SK-N-SH treated with all-trans-retinoic acid at 6 μM for 48 hours (cell line): ENCODE data around the gene PLXNA4.
A peak's percentile ranks its signal among the peaks of the same experiment; 100 is the strongest.

Source experiments
- ATAC-seq: fragments of 200-7000 bp; cut with Tn5 transposase; 3 replicates; pipeline ENCODE4 v1.9.1; 2020; ENCODE audit warnings: mild to moderate bottlenecking, moderate library complexity
- ARNTL ChIP-seq: fragments of 450-650 bp; formaldehyde crosslinking; IDR thresholded peaks from 2 replicates; pipeline ENCODE4 v1.5.0; 2020; ENCODE audit warnings: low read depth, mild to moderate bottlenecking, moderate library complexity, borderline replicate concordance
- BACH2 ChIP-seq: fragments of 250-450 bp; sonication (Bioruptor Pico); IDR thresholded peaks from 2 replicates; pipeline ENCODE4 v1.9.0; 2021; ENCODE audit warnings: mild to moderate bottlenecking, borderline replicate concordance
- CREB5 ChIP-seq: fragments of 250-450 bp; sonication (Bioruptor Pico); IDR thresholded peaks from 2 replicates; pipeline ENCODE4 v1.5.1; 2020; ENCODE audit warnings: low read depth, mild to moderate bottlenecking, moderate library complexity
- CSDC2 ChIP-seq: fragments of 250-450 bp; sonication (Bioruptor Pico); IDR thresholded peaks from 2 replicates; pipeline ENCODE4 v1.5.0; 2020; ENCODE audit warnings: mild to moderate bottlenecking, moderate library complexity
- ESRRG ChIP-seq: fragments of 250-450 bp; sonication (Bioruptor Pico); IDR thresholded peaks from 2 replicates; pipeline ENCODE4 v1.6.1; 2021; ENCODE audit warnings: mild to moderate bottlenecking
- GLIS3 ChIP-seq: fragments of 250-450 bp; sonication (Bioruptor Pico); IDR thresholded peaks from 2 replicates; pipeline ENCODE4 v1.5.0; 2020; ENCODE audit warnings: mild to moderate bottlenecking, moderate library complexity
- ISL1 ChIP-seq: fragments of 250-450 bp; sonication (Bioruptor Pico); IDR thresholded peaks from 2 replicates; pipeline ENCODE4 v2.1.2; 2022; ENCODE audit warnings: mild to moderate bottlenecking, moderate library complexity
- OSR1 ChIP-seq: fragments of 250-450 bp; sonication (Bioruptor Pico); IDR thresholded peaks from 2 replicates; pipeline ENCODE4 v1.8.0; 2022; ENCODE audit warnings: moderate library complexity, mild to moderate bottlenecking, inconsistent platforms
- PPARA ChIP-seq: fragments of 250-450 bp; sonication (Bioruptor Pico); IDR thresholded peaks from 2 replicates; pipeline ENCODE4 v1.5.0; 2020; ENCODE audit warnings: mild to moderate bottlenecking, borderline replicate concordance
- RARB ChIP-seq: fragments of 250-450 bp; sonication (Bioruptor Pico); IDR thresholded peaks from 2 replicates; pipeline ENCODE4 v1.8.0; 2021; ENCODE audit warnings: mild to moderate bottlenecking, moderate library complexity
- SNAI2 ChIP-seq: fragments of 250-450 bp; sonication (Bioruptor Pico); IDR thresholded peaks from 2 replicates; pipeline ENCODE4 v1.5.0; 2020; ENCODE audit warnings: mild to moderate bottlenecking, moderate library complexity
- TOX ChIP-seq: fragments of 250-450 bp; sonication (Bioruptor Pico); IDR thresholded peaks from 2 replicates; pipeline ENCODE4 v1.8.0; 2021; ENCODE audit warnings: mild to moderate bottlenecking, moderate library complexity, borderline replicate concordance
- TSHZ2 ChIP-seq: fragments of 250-450 bp; sonication (Bioruptor Pico); IDR thresholded peaks from 2 replicates; pipeline ENCODE4 v1.5.0; 2020; ENCODE audit warnings: mild to moderate bottlenecking, moderate library complexity
- ZC3H10 ChIP-seq: fragments of 250-450 bp; sonication (Bioruptor Pico); IDR thresholded peaks from 2 replicates; pipeline ENCODE4 v1.5.1; 2021; ENCODE audit warnings: mild to moderate bottlenecking, moderate library complexity
- ZFP3 ChIP-seq: fragments of 250-450 bp; sonication (Bioruptor Pico); IDR thresholded peaks from 2 replicates; pipeline ENCODE4 v1.5.0; 2020; ENCODE audit warnings: mild to moderate bottlenecking, moderate library complexity
- ZFP30 ChIP-seq: fragments of 450-650 bp; formaldehyde crosslinking; IDR thresholded peaks from 2 replicates; pipeline ENCODE4 v1.5.0; 2022; ENCODE audit warnings: mild to moderate bottlenecking, moderate library complexity
- ZNF70 ChIP-seq: fragments of 450-650 bp; formaldehyde crosslinking; IDR thresholded peaks from 2 replicates; pipeline ENCODE4 v1.5.0; 2020; ENCODE audit warnings: mild to moderate bottlenecking, moderate library complexity
- ZNF8 ChIP-seq: fragments of 450-650 bp; formaldehyde crosslinking; IDR thresholded peaks from 2 replicates; pipeline ENCODE4 v1.5.0; 2020; ENCODE audit warnings: mild to moderate bottlenecking, moderate library complexity
- TF ChIP-seq, protein P1 (sequence below): fragments of 250-450 bp; sonication (Bioruptor Pico); IDR thresholded peaks from 2 replicates; pipeline ENCODE4 v1.8.0; 2021; ENCODE audit warnings: low read depth, mild to moderate bottlenecking, moderate library complexity, borderline replicate concordance
- TF ChIP-seq, protein P2 (sequence below): fragments of 250-450 bp; sonication (Bioruptor Pico); IDR thresholded peaks from 2 replicates; pipeline ENCODE4 v1.5.1; 2021; ENCODE audit warnings: mild to moderate bottlenecking, moderate library complexity

PLXNA4 gene

GRCh38 chr7:132300599-132301277 is 275.5 kb downstream of the PLXNA4 start:
- no peak for ATAC-seq

DNA sequence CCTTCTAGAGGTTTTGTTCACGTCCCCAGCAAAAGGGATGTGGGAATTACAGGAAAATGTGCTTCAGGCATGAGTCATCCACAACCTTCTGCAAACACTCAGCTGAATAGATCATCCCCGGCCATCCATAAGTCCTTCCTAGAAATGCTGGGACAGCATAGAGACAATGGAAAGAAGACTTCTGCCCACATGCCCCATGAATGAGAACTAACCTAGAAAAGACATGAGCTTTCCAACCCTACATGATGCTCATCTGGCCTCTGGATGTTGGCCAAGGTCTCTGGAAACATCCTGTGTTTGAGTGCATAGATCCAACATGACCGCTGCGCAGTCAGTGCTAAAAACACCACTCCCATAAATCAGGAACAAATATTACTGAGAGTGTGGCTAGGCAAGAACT is 277.5 kb downstream of the PLXNA4 start:
- no peak for TF ChIP-seq ISL1
- TF ChIP-seq ZFP3 (CRISPR knock-in tag): no peak
- no peak for TF ChIP-seq OSR1 (CRISPR knock-in tag)
- no peak for TF ChIP-seq ZNF8 (CRISPR knock-in tag)
- TF ChIP-seq RARB (CRISPR knock-in tag): no peak
- TF ChIP-seq BACH2 (CRISPR knock-in tag): no peak
- no peak for TF ChIP-seq PPARA (CRISPR knock-in tag)
- no peak for TF ChIP-seq CREB5 (CRISPR knock-in tag)
- TF ChIP-seq, all 23 proteins: peak for 0
- ATAC-seq: peak; percentile 93

More at GRCh38 chr7:132300599-132301277, 275.5 kb downstream of the PLXNA4 start:
- TF ChIP-seq ESRRG (CRISPR knock-in tag) (no peak), TOX (no peak), CREB5 (CRISPR knock-in tag) (no peak), RARB (CRISPR knock-in tag) (no peak), ZFP3 (CRISPR knock-in tag) (no peak), ISL1 (no peak), BACH2 (CRISPR knock-in tag) (no peak), TSHZ2 (no peak), OSR1 (CRISPR knock-in tag) (no peak), ZC3H10 (no peak), GLIS3 (CRISPR knock-in tag) (no peak), ARNTL (CRISPR knock-in tag) (no peak), PPARA (CRISPR knock-in tag) (no peak), SNAI2 (CRISPR knock-in tag) (no peak), ZNF8 (CRISPR knock-in tag) (no peak), ZNF70 (no peak), CSDC2 (no peak)
- TF ChIP-seq, protein P1, sequence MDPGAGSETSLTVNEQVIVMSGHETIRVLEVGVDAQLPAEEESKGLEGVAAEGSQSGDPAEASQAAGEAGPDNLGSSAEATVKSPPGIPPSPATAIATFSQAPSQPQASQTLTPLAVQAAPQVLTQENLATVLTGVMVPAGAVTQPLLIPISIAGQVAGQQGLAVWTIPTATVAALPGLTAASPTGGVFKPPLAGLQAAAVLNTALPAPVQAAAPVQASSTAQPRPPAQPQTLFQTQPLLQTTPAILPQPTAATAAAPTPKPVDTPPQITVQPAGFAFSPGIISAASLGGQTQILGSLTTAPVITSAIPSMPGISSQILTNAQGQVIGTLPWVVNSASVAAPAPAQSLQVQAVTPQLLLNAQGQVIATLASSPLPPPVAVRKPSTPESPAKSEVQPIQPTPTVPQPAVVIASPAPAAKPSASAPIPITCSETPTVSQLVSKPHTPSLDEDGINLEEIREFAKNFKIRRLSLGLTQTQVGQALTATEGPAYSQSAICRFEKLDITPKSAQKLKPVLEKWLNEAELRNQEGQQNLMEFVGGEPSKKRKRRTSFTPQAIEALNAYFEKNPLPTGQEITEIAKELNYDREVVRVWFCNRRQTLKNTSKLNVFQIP (CRISPR knock-in tag): no peak
- TF ChIP-seq, protein P2, sequence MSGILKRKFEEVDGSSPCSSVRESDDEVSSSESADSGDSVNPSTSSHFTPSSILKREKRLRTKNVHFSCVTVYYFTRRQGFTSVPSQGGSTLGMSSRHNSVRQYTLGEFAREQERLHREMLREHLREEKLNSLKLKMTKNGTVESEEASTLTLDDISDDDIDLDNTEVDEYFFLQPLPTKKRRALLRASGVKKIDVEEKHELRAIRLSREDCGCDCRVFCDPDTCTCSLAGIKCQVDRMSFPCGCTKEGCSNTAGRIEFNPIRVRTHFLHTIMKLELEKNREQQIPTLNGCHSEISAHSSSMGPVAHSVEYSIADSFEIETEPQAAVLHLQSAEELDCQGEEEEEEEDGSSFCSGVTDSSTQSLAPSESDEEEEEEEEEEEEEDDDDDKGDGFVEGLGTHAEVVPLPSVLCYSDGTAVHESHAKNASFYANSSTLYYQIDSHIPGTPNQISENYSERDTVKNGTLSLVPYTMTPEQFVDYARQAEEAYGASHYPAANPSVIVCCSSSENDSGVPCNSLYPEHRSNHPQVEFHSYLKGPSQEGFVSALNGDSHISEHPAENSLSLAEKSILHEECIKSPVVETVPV (CRISPR knock-in tag): no peak

DNA sequence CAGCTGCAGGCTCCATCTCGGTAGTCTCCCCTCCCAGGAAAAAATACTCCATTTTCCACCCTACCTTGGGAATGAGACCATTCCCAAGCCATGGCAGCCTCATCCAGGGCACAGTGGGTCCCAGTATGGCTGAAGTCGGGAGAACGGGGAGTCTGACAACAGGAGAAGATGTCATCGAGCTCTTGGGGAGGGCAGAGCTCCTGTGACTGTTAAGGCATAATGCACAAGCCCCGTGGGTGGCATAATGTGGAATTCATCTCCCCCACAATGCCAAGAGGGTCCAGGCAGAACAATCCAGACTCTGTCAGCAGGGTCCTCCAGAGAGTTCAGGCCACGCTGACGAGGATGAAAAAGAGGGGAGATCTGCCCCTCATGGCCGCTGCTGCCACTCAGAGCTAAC is 279.4 kb downstream of the PLXNA4 start:
- no peak for ATAC-seq
- TF ChIP-seq ESRRG (CRISPR knock-in tag) (no peak), TOX (no peak), CSDC2 (no peak), ZFP3 (CRISPR knock-in tag) (no peak)
- TF ChIP-seq, all 23 proteins: peak for 0

DNA sequence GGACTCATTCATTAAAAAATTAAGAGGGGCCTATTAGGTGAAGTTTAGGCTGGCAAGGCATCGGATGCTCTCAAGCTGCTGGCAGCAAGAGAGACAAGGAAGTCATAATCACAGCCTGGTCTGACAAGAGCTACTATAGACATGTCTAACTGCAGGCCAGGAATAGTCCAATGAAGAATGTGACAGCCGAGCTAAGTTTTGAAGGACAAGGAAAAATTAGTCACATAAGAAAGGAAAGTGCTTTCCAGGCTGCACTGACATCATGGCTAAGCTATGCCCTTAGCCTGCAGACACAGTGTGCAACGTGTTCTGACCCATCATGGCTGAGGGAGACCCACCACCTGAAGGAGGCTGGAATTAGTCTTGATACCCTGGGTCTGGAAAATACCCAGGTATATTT is 281.1 kb downstream of the PLXNA4 start:
- TF ChIP-seq ZNF8 (CRISPR knock-in tag): no peak
- no peak for TF ChIP-seq OSR1 (CRISPR knock-in tag)
- no peak for TF ChIP-seq ZC3H10
- no peak for TF ChIP-seq ZFP30 (CRISPR knock-in tag)
- TF ChIP-seq BACH2 (CRISPR knock-in tag): no peak
- no peak for TF ChIP-seq ZFP3 (CRISPR knock-in tag)
- no peak for TF ChIP-seq CREB5 (CRISPR knock-in tag)
- no peak for TF ChIP-seq SNAI2 (CRISPR knock-in tag)
- TF ChIP-seq, all 23 proteins: peak for 0

More for the DNA sequence above, 281.1 kb downstream of the PLXNA4 start:
- no peak for ATAC-seq
